GM12801 (cell line): ENCODE data around the gene FCHSD2.

Experiments used
- CTCF ChIP-seq: IDR thresholded peaks from one replicate; pipeline ENCODE4 v1.5.1; 2011; ENCODE audit warnings: control low read depth; ENCODE audit not compliant: insufficient read length; ENCODE audit errors: extremely low read depth

The FCHSD2 gene

GRCh38 chr11:72896431-72896830 lies 245.7 kb downstream of the FCHSD2 start:
- no peak for TF ChIP-seq CTCF

GRCh38 chr11:72890881-72891280 lies 251.2 kb downstream of the FCHSD2 start:
- no peak for TF ChIP-seq CTCF

- no peak for TF ChIP-seq CTCF
Measured at GRCh38 chr11:72886619-72887018, 255.5 kb downstream of the FCHSD2 start.

GRCh38 chr11:72885749-72886609 lies 256.1 kb downstream of the FCHSD2 start:
- no peak for TF ChIP-seq CTCF

DNA sequence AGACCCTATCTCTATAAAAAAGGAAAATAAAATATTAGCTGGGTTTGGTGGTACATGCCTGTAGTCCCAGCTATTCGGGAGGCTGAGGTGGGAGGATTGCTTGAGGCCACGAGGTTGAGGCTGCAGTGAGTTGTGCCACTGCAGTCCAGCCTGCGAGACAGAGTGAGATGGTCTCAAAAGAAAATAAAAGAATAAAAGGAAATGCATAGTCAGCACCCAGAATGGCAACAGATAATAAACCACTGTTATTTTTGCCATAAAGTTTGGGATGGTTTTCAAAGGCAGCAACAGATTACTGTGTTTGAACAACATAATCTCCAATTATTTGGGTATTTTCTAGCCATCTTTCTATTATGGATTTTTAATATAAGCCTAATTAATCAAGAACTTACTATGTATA lies 266.0 kb downstream of the FCHSD2 start:
- no peak for TF ChIP-seq CTCF

DNA sequence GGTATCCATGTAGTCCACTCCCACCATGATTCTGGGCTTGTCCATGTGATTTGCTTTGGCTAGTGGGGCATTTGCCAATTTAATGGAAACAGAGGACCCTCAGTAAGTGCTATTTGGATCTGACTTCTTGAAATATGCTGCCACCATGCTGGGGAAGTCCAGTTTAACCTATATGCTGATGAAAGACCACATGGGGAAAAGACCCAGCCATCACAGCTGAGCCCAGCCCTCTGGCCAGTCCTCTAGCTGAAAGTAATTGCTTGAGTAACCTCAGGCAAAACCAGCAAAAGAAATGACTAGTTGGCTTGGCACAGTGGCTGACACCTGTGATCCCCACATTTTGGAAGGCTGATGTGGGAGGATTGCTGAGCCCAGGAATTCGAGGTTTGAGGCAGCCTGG lies 266.4 kb downstream of the FCHSD2 start:
- TF ChIP-seq CTCF = no peak

DNA sequence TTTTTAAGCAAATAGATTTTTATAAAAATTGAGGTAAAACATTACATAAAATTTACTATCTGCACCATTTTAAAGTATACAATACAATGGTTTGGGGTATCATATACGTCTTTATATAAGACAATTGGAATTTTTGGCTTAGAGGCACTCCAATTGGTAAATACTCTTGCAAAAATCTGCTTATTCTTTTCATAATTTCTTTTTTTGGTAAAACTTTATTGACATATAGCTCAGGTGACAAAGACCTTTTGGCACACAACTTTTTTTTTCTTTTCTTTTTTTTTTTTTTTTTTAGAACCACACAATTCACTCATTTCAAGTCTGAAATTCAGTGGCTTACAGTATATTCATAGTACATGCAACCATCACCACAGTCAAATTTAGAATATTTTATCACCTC lies 270.1 kb downstream of the FCHSD2 start:
- no peak for TF ChIP-seq CTCF
